Dendritic cell treated with granulocyte-macrophage colony-stimulating factor and Interleukin-4, amounts not matched to agents 40 ng/mL and 50 ng/mL, for 4 days (primary cell): Measurements from ENCODE around the gene C19orf38.

ENCODE experiments used
- H3K27ac Mint-ChIP-seq: one replicate; pipeline ENCODE4 v1.8.0; 2022; ENCODE audit warnings: mild to moderate bottlenecking, mixed read lengths
- H3K27me3 Mint-ChIP-seq: one replicate; pipeline ENCODE4 v1.8.0; 2022; ENCODE audit warnings: mild to moderate bottlenecking, mixed read lengths
- H3K36me3 Mint-ChIP-seq: one replicate; pipeline ENCODE4 v1.8.0; 2022; ENCODE audit warnings: low read depth, mixed read lengths
- H3K4me1 Mint-ChIP-seq: one replicate; pipeline ENCODE4 v1.8.0; 2022; ENCODE audit warnings: low read depth, mixed read lengths
- H3K4me3 Mint-ChIP-seq: one replicate; pipeline ENCODE4 v1.8.0; 2022; ENCODE audit warnings: mild to moderate bottlenecking, moderate library complexity, mixed read lengths
- H3K9me3 Mint-ChIP-seq: one replicate; pipeline ENCODE4 v1.8.0; 2022; ENCODE audit warnings: mixed read lengths
- intact Hi-C: fragments of 100-400 bp; cut with micrococcal nuclease; formaldehyde crosslinking; loops from one replicate; pipeline ENCODE4 v1.15.0; 2022

C19orf38 gene

DNA sequence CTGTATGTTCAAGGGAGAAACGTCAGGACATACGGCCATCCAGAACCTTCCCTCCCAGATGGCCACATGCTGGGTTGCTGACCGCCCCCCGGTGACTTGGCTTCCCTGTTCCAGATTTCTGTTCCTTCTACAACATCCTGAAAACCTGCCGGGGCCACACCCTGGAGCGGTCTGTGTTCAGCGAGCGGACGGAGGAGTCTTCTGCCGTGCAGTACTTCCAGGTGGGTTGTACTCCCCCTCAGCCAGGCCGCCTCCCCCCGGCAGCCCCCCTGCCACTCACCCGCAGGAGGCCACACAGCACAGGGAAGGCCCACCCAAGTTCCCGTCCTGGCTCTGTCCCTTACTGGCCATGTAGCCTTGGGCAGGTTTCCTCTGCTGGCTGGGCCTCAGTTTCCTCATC is 59.7 kb downstream of the C19orf38 start:
- peaks cover 19% of the 10 kb centered on the region for H3K4me1 Mint-ChIP-seq
- peaks cover 81% of the 10 kb centered on the region for H3K36me3 Mint-ChIP-seq
- no peaks in the 10 kb centered on the region for H3K9me3 Mint-ChIP-seq
- H3K4me3 Mint-ChIP-seq: peak overlapping the region; percentile 4
- H3K27ac Mint-ChIP-seq: peak overlapping the region; percentile 79
- H3K27me3 Mint-ChIP-seq: no peaks in the 10 kb centered on the region
- intact Hi-C loops: loop anchor here (5.0 kb wide), 1 partner anchor 36 kb away; the partner anchor contains the start of gene CARM1

GRCh38 chr19:10908380-10908960 is 60.3 kb downstream of the C19orf38 start:
- peak overlapping the region; percentile 79 for H3K27ac Mint-ChIP-seq

GRCh38 chr19:10911579-10912363 is 63.6 kb downstream of the C19orf38 start:
- Mint-ChIP-seq H3K4me1 (peaks cover 19% of the 10 kb centered on the region), H3K9me3 (no peaks in the 10 kb centered on the region), H3K27ac (no peak overlapping the region), H3K36me3 (peaks cover 93% of the 10 kb centered on the region), H3K27me3 (no peaks in the 10 kb centered on the region), H3K4me3 (no peak overlapping the region)
- intact Hi-C loops: no loop called here

More at GRCh38 chr19:10908380-10908960, 60.3 kb downstream of the C19orf38 start:
- Mint-ChIP-seq H3K4me3 (no peak overlapping the region), H3K4me1 (peaks cover 19% of the 10 kb centered on the region), H3K27me3 (no peaks in the 10 kb centered on the region), H3K36me3 (peaks cover 81% of the 10 kb centered on the region), H3K9me3 (no peaks in the 10 kb centered on the region)
- intact Hi-C loops: loop anchor here (5.0 kb wide), 1 partner anchor 36 kb away; the partner anchor contains the start of gene CARM1

- Mint-ChIP-seq H3K9me3 (no peaks in the 10 kb centered on the region), H3K4me1 (peaks cover 12% of the 10 kb centered on the region), H3K27me3 (no peaks in the 10 kb centered on the region), H3K4me3 (no peak overlapping the region), H3K27ac (no peak overlapping the region), H3K36me3 (peaks cover 97% of the 10 kb centered on the region)
- intact Hi-C loops: no loop called here
These were observed 64.4 kb downstream of the C19orf38 start for GRCh38 chr19:10912619-10913018.

DNA sequence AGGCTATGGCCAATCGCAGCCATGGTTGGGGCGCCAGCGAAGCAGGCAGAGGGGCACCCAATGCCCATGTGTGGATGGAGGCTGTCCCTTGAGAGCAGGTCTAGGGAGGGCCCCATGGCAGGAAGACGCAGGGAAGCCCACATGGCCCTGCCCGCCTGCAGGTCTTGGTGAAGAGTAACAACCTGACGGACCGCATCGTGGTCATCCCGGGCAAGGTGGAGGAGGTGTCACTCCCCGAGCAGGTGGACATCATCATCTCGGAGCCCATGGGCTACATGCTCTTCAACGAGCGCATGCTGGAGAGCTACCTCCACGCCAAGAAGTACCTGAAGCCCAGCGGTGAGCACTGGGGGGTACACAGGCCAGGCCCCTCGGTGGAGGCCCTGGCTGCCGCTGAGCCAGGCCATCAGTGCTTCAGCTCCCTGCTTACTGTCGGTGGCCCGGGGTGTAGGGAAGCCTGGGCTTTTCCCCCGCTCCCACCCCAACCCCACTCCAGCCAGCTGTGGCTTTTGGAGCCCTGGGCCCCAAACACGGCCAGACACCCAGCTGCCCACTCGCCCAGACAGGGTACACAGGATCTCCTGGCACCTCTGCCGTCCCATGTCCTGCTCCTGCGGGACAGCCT is 65.6 kb downstream of the C19orf38 start:
- H3K27ac Mint-ChIP-seq: no peak overlapping the region
- H3K36me3 Mint-ChIP-seq: peaks cover 97% of the 10 kb centered on the region
- intact Hi-C loops: no loop called here
- H3K27me3 Mint-ChIP-seq: no peaks in the 10 kb centered on the region
- H3K9me3 Mint-ChIP-seq: no peaks in the 10 kb centered on the region
- no peak overlapping the region for H3K4me3 Mint-ChIP-seq
- no peaks in the 10 kb centered on the region for H3K4me1 Mint-ChIP-seq

- Mint-ChIP-seq H3K4me1 (no peaks in the 10 kb centered on the region), H3K36me3 (peaks cover 99% of the 10 kb centered on the region), H3K27me3 (no peaks in the 10 kb centered on the region), H3K27ac (no peak overlapping the region), H3K4me3 (no peak overlapping the region), H3K9me3 (no peaks in the 10 kb centered on the region)
- intact Hi-C loops: no loop called here
These were observed 67.2 kb downstream of the C19orf38 start for GRCh38 chr19:10915130-10916091.

- peaks cover 100% of the 10 kb centered on the region for H3K36me3 Mint-ChIP-seq
- intact Hi-C loops: no loop called here
- no peaks in the 10 kb centered on the region for H3K9me3 Mint-ChIP-seq
- H3K27ac Mint-ChIP-seq: no peak overlapping the region
- H3K4me1 Mint-ChIP-seq: no peaks in the 10 kb centered on the region
- H3K27me3 Mint-ChIP-seq: no peaks in the 10 kb centered on the region
- no peak overlapping the region for H3K4me3 Mint-ChIP-seq
These were observed 68.4 kb downstream of the C19orf38 start for GRCh38 chr19:10916602-10917001.

GRCh38 chr19:10918359-10918758 is 70.1 kb downstream of the C19orf38 start:
- H3K36me3 Mint-ChIP-seq: peaks cover 100% of the 10 kb centered on the region
- no peaks in the 10 kb centered on the region for H3K9me3 Mint-ChIP-seq
- no peak overlapping the region for H3K27ac Mint-ChIP-seq
- no peaks in the 10 kb centered on the region for H3K4me1 Mint-ChIP-seq
- intact Hi-C loops: no loop called here
- H3K27me3 Mint-ChIP-seq: no peaks in the 10 kb centered on the region
- no peak overlapping the region for H3K4me3 Mint-ChIP-seq
